Endodermal cell (in vitro differentiated cells): ENCODE results near the gene NEK10. TPM values are rescaled to one million over a fixed set of nuclear protein-coding genes. Genes with fewer than 3 reads are reported as not detected.

ENCODE experiments used
- DNase-seq: peaks from one replicate; pipeline ENCODE4 v3.0.0-alpha.2; 2017
- H3K27ac ChIP-seq: 2 replicates; pipeline ENCODE4 v1.5.1; 2013; ENCODE audit warnings: mild to moderate bottlenecking, low read depth, low read length, moderate library complexity
- H3K27me3 ChIP-seq: 2 replicates; pipeline ENCODE4 v1.6.1; 2013; ENCODE audit warnings: mild to moderate bottlenecking, low read length, moderate library complexity; ENCODE audit not compliant: insufficient read depth, control insufficient read depth, poor library complexity, severe bottlenecking
- H3K36me3 ChIP-seq: 2 replicates; pipeline ENCODE4 v1.7.0; 2013; ENCODE audit warnings: mild to moderate bottlenecking, low read length, moderate library complexity; ENCODE audit not compliant: control insufficient read depth, insufficient read depth
- H3K4me1 ChIP-seq: one replicate; pipeline ENCODE4 v1.7.0; 2013; ENCODE audit warnings: low read length; ENCODE audit not compliant: control insufficient read depth, insufficient read depth
- H3K4me3 ChIP-seq: 2 replicates; pipeline ENCODE4 v1.5.1; 2013; ENCODE audit warnings: mild to moderate bottlenecking, low read length, moderate library complexity
- H3K9ac ChIP-seq: 2 replicates; pipeline ENCODE4 v1.6.1; 2013; ENCODE audit warnings: mild to moderate bottlenecking, low read length, moderate library complexity; ENCODE audit not compliant: poor library complexity, severe bottlenecking; ENCODE audit errors: extremely low read depth
- H3K9me3 ChIP-seq: 2 replicates; pipeline ENCODE4 v1.6.1; 2013; ENCODE audit warnings: mild to moderate bottlenecking, low read length, moderate library complexity; ENCODE audit not compliant: control insufficient read depth
- H3K27ac Mint-ChIP-seq: 2 replicates; pipeline ENCODE4 v1.8.0; 2020; ENCODE audit warnings: mixed read lengths
- H3K27me3 Mint-ChIP-seq: 2 replicates; pipeline ENCODE4 v1.8.0; 2021; ENCODE audit warnings: mild to moderate bottlenecking, mixed read lengths; ENCODE audit not compliant: insufficient read depth
- H3K36me3 Mint-ChIP-seq: 2 replicates; pipeline ENCODE4 v1.8.0; 2020; ENCODE audit warnings: low read depth, mixed read lengths
- H3K4me1 Mint-ChIP-seq: 2 replicates; pipeline ENCODE4 v1.8.0; 2020; ENCODE audit warnings: mixed read lengths
- H3K4me3 Mint-ChIP-seq: 2 replicates; pipeline ENCODE4 v1.8.0; 2020; ENCODE audit warnings: mild to moderate bottlenecking, moderate library complexity, mixed read lengths
- H3K9me3 Mint-ChIP-seq: 2 replicates; pipeline ENCODE4 v1.8.0; 2020; ENCODE audit warnings: mild to moderate bottlenecking, mixed read lengths
- WGBS, 2 experiments: methylation state at CpG; one replicate each; pipeline versions ENCODE4 v1.1.5 to v1.1.7; 2013; ENCODE audit warnings: missing lambda C conversion rate in 2 of 2, mixed read lengths in 1 of 2; ENCODE audit not compliant: insufficient coverage in 1 of 2, insufficient read length in 1 of 2; 5-methylcytosine and 5-hydroxymethylcytosine counted together
- total RNA-seq, 2 donors: library from RNA; stranded (reverse); fragmentation: NEBNext Ultra II Directional in 1 of 2; extraction: Animal tissue kit (Norgen Biotek cat#: 25700) in 1 of 2; gene quantifications; 2 replicates in 1 of 2; 3 replicates in 1 of 2; pipeline ENCODE4 v1.2.1, GENCODE V29; 2021
- TF ChIP-seq, protein P1 (sequence below): fragments of 200-600 bp; sonication (generic); conservative IDR thresholded peaks from 2 replicates; pipeline ENCODE4 v1.5.0; 2021; ENCODE audit warnings: antibody characterized with exemption, mild to moderate bottlenecking

NEK10 gene
- total RNA-seq, 2 donors from 2014 or later: 1.3 to 2.4 TPM

DNA sequence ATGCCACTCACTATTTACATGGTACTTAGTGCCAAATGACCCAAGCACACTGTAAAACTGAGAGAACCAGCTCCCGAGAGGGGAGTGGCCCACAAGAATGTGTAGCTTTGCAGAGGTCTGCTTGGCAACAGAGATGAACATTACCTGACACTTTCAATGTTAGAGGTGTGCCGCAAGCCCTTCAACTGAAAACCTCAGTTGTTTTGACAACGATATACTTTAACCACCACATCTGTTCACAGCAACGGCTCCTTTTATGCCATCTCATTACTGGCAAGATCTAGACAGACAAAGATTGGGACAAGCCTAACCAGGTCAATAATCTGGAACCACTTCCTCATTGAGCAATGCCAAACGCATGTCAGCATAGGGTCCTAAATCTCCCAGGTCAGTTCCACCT, 23.7 kb downstream of the NEK10 start:
- Histone ChIP-seq H3K9ac (no peak overlapping the region), H3K27me3 (no peaks in the 10 kb centered on the region), H3K9me3 (no peaks in the 10 kb centered on the region), H3K36me3 (no peaks in the 10 kb centered on the region), H3K4me3 (no peak overlapping the region), H3K4me1 (peaks cover 8% of the 10 kb centered on the region), H3K27ac (no peak overlapping the region)
- Mint-ChIP-seq H3K4me3 (no peak overlapping the region), H3K9me3 (no peaks in the 10 kb centered on the region), H3K27me3 (no peaks in the 10 kb centered on the region), H3K27ac (no peak overlapping the region), H3K4me1 (peaks cover 8% of the 10 kb centered on the region), H3K36me3 (no peaks in the 10 kb centered on the region)
- TF ChIP-seq, protein P1, sequence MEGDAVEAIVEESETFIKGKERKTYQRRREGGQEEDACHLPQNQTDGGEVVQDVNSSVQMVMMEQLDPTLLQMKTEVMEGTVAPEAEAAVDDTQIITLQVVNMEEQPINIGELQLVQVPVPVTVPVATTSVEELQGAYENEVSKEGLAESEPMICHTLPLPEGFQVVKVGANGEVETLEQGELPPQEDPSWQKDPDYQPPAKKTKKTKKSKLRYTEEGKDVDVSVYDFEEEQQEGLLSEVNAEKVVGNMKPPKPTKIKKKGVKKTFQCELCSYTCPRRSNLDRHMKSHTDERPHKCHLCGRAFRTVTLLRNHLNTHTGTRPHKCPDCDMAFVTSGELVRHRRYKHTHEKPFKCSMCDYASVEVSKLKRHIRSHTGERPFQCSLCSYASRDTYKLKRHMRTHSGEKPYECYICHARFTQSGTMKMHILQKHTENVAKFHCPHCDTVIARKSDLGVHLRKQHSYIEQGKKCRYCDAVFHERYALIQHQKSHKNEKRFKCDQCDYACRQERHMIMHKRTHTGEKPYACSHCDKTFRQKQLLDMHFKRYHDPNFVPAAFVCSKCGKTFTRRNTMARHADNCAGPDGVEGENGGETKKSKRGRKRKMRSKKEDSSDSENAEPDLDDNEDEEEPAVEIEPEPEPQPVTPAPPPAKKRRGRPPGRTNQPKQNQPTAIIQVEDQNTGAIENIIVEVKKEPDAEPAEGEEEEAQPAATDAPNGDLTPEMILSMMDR: no peak
- DNase-seq: no peak
- WGBS, 2 experiments: 85 to 91% methylated on average over 2 to 5 of the region's 5 CpGs

DNA sequence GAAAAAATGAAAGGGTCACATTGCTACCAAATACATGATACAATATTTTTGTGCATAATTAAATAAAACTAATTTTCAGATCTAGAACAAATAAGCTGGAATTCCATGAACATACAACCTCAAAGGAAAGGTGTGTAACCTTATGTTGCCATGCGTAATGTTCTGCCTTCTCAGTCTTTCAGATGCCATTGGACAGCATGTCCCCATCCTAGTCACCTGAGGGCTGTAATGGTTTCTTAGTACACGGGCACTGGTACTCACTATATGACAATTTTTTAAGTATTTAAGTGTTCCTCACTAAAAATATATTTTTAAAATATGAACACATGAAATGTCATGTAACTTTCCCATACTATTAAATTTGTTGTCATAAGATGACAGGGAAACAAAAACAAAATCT, 24.1 kb downstream of the NEK10 start:
- WGBS, 2 experiments: 97 to 100% methylated on average over 1 of the region's 2 CpGs
- TF ChIP-seq, protein P1: no peak
- Mint-ChIP-seq H3K4me3 (no peak overlapping the region), H3K27me3 (no peaks in the 10 kb centered on the region), H3K9me3 (no peaks in the 10 kb centered on the region), H3K4me1 (peaks cover 8% of the 10 kb centered on the region), H3K36me3 (no peaks in the 10 kb centered on the region), H3K27ac (no peak overlapping the region)
- H3K4me1 ChIP-seq: peaks cover 8% of the 10 kb centered on the region
- no peaks in the 10 kb centered on the region for H3K27me3 ChIP-seq
- H3K9me3 ChIP-seq: no peaks in the 10 kb centered on the region
- no peak overlapping the region for H3K9ac ChIP-seq
- no peak overlapping the region for H3K4me3 ChIP-seq
- no peak overlapping the region for H3K27ac ChIP-seq
- no peak for DNase-seq
- no peaks in the 10 kb centered on the region for H3K36me3 ChIP-seq

DNA sequence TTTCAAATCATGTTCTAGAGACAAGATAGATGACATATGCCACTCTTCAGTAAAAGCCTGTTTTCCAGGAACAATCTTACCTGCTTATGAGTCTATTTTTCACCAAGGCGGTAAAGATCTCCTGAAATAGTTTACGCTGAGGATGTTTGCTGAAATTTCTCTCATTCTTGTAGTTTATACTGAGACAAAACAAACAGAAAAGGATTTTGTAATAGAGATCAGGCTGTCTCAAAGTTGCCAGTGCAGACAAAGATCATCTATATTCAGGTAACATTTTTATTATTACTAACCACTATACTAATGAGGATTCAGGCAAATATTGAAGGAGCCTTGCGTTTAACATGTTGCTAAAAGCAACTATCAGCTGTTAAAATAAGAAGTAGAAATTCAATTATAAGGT, 25.0 kb downstream of the NEK10 start:
- no peaks in the 10 kb centered on the region for H3K9me3 ChIP-seq
- TF ChIP-seq, protein P1: no peak
- 95 to 98% methylated on average over 2 of the region's 3 CpGs for WGBS, 2 experiments
- no peak overlapping the region for H3K27ac ChIP-seq
- H3K27ac Mint-ChIP-seq: no peak overlapping the region
- H3K4me1 ChIP-seq: peaks cover 8% of the 10 kb centered on the region
- H3K9ac ChIP-seq: no peak overlapping the region
- no peaks in the 10 kb centered on the region for H3K36me3 Mint-ChIP-seq
- H3K4me3 Mint-ChIP-seq: no peak overlapping the region
- no peak for DNase-seq
- no peaks in the 10 kb centered on the region for H3K27me3 ChIP-seq
- H3K9me3 Mint-ChIP-seq: no peaks in the 10 kb centered on the region
- no peaks in the 10 kb centered on the region for H3K27me3 Mint-ChIP-seq
- H3K36me3 ChIP-seq: no peaks in the 10 kb centered on the region
- H3K4me3 ChIP-seq: no peak overlapping the region
- peaks cover 6% of the 10 kb centered on the region for H3K4me1 Mint-ChIP-seq
